ENCODE results near the gene DUSP15.

DNA sequence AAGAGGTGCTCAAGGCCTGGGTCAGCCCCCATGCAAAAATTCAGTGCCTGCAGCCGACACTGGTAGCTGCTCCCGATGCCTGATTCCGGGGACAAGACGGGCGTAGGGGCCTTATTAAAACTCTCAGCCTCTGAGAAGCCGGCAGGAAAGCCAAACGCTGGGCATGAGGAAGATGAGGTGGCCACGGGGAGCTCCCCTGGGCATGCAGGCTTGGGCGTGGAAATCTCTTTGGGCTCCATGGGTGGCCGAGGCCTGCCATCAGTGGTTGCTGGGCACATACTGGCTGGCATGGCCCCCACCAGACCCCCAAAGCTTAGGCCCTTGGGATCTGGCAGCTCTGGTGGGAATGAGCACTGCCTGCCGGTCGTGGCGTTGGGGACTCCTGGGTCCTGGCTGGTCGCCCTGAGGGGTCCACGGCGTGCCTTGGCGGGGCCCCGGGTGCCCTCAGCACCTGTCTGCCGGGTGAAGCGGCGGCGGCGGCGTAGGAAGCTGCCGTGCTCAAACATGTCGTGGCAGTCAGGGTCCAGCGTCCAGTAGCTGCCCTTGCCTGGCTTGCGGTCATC, 25.5 kb downstream of the DUSP15 start:
- TF ChIP-seq GATA2 (IDR thresholded peaks at IDR 0.05; ENCODE audit: low read depth, low read length) = no peak
- no peak for TF ChIP-seq GATA3 (IDR thresholded peaks at IDR 0.05; ENCODE audit: low read depth, low read length)
